GM18861 (cell line): ENCODE measurements around the gene RNF169.

ENCODE experiments used
- ATAC-seq: cut with Tn5 transposase; IDR thresholded peaks from one replicate; pipeline ENCODE4 v1.9.1; 2021; ENCODE audit not compliant: unreplicated experiment

Gene RNF169

DNA sequence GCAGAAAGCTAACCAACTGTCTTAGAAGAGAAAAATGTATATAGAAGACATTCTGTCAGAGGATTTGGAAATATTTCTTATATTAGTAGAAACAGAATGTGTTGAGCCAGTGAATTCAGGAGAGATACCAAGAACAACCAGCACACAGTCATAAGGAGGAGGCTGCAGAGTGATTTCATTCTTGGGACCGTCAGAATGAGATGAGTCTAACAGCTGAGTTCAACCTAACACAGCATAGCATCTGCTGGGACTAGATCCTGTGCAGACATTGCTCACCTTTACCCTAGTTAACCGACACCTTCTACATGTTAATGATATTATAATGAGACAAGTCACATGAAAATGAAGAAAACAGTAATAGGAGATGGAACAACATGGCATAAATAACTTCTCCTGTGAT lies 114.8 kb downstream of the RNF169 start:
- ATAC-seq: no peak

DNA sequence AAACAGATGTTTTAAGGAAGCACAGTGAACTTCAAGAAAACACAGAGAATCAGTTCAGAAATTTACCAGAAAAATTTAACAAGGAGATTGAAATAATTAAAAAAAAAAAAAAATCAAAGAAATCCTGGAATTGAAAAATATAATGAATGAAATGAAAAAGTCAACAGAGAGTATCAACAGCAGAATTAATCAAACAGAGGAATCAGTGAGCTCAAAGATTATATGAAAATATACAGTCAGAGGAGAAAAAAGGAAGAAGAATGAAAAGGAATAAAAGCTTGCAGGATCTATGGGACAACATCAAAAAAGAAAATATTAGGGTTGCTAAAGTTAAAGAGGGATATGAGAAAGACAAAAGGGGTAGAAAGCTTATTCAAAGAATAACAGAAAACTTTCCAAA lies 117.9 kb downstream of the RNF169 start:
- ATAC-seq: no peak

DNA sequence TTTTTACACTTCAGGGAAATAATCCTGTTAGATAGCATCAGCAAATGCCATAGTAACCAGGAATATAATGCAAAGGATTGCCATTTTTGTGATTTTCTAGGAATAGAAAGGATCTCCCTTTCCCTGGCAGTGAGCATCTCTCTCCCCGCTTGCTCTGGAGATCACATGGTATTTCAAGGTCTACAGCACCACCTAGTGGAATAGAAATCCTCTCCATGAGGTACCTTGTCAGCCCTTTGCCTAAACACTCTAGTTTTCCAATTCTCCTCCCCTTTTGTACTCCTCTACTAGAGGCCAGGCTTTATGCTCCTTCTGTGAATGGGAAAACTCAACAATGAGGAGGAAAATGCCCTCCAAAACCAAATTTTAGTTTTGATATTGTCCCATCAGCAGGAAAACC lies 121.8 kb downstream of the RNF169 start:
- ATAC-seq: no peak

DNA sequence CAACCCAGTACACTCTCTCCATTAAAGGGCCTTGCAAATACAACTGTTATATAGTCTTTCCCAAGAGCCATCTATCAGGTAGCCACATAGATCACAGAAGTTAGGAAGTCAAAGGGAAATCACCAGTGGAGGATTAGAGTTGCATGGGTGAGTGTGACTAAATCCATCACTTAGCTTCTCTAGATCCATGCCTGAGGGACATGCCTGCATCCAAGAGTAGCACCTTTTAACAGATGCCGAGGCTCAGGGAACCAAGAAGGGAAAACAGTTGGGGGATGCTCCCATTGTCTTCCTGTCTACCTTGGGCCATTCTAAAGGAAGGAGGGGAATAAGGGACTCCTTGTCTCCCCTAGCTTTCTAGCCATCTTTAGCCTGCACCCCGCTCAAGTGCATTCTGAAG lies 122.4 kb downstream of the RNF169 start:
- no peak for ATAC-seq

DNA sequence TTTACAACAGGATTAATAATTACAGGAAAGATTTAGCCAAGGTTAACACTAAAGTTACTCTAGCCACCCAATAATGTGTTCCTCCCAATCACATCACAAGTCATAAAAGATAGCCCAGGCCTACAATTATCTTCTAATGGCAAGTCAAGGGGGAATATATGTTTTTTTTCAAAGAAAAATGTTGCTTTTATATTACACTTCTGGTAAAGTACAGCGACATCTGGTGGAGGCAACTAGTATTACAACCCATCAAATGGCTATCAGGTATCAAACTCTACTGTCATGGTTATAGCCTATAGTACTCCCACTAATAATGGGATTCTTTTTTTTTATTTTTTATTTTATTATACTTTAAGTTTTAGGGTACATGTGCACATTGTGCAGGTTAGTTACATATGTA lies 128.5 kb downstream of the RNF169 start:
- ATAC-seq: no peak
